Prostate gland (tissue), 2 donors: ENCODE data around the gene TNNC2. TPM values are rescaled to one million over a fixed set of nuclear protein-coding genes. Genes with fewer than 3 reads are reported as not detected.
"Not testable (repeated sequence)": the region's sequence is repeated elsewhere in the genome, so short reads cannot be mapped to it uniquely, and the experiment has no call there.

Experiments used
- DNase-seq: peaks from one replicate; pipeline ENCODE4 v3.0.0-alpha.2; 2019; ENCODE audit warnings: low spot score
- H3K27ac ChIP-seq, 2 donors: fragments of 200-600 bp; sonication (generic); 2 replicates each; pipeline ENCODE4 v1.5.1; 2017 to 2019
- H3K27me3 ChIP-seq: fragments of 200-600 bp; sonication (generic); replicated peaks from 2 replicates; pipeline ENCODE4 v1.5.1; 2019; ENCODE audit not compliant: insufficient read depth
- H3K36me3 ChIP-seq, 2 donors: fragments of 200-600 bp; sonication (generic); 1 replicate in 1 of 2; 2 replicates in 1 of 2; pipeline versions ENCODE4 v1.5.1 to v1.8.1; 2017 to 2019
- H3K4me1 ChIP-seq: fragments of 200-600 bp; sonication (generic); replicated peaks from 2 replicates; pipeline ENCODE4 v1.5.1; 2019
- H3K4me3 ChIP-seq, 2 donors: fragments of 200-600 bp; sonication (generic); 2 replicates each; pipeline ENCODE4 v1.5.1; 2017 to 2019
- H3K9me3 ChIP-seq: fragments of 200-600 bp; sonication (generic); 2 replicates; pipeline ENCODE4 v1.5.1; 2017
- CTCF ChIP-seq, 4 experiments: fragments of 200-600 bp in 2 of 4; fragments of 450-650 bp in 2 of 4; sonication (generic) in 2 of 4; IDR thresholded peaks; 1 replicate in 3 of 4; 2 replicates in 1 of 4; pipeline ENCODE4 v1.5.1; 2016 to 2019; ENCODE audit warnings: antibody characterized with exemption in 4 of 4, mild to moderate bottlenecking in 2 of 4, moderate library complexity in 2 of 4
- POLR2A ChIP-seq: fragments of 450-650 bp; IDR thresholded peaks from one replicate; pipeline ENCODE4 v1.6.1; 2016; ENCODE audit warnings: antibody characterized with exemption, mild to moderate bottlenecking
- POLR2AphosphoS5 ChIP-seq: sonication (generic); formaldehyde crosslinking; IDR thresholded peaks from one replicate; pipeline ENCODE4 v1.6.1; 2017; ENCODE audit warnings: antibody characterized with exemption
- WGBS: methylation state at CpG from one replicate; pipeline ENCODE4 v1.1.5; 2018; 5-methylcytosine and 5-hydroxymethylcytosine counted together
- intact Hi-C: fragments of 100-400 bp; cut with DNase I; formaldehyde crosslinking; loops from one replicate; pipeline ENCODE4 v1.14.2; 2022
- total RNA-seq, 2 donors: library from RNA; depleted of rRNA; stranded (reverse); fragments of >200 nt; gene quantifications; one replicate each; pipeline ENCODE4 v1.1.0, GENCODE V29; 2016

TNNC2 gene
- 1 to 10 TPM; 2.1 to 3.0 TPM for total RNA-seq

GRCh38 chr20:45827030-45827652, at the start of gene TNNC2:
TSS of gene TNNC2 (minus strand) at chr20:45827312. CDS start at chr20:45827248, 64 bp downstream.
- intact Hi-C loops: no loop called here
- Histone ChIP-seq H3K27me3 (no peaks in the 10 kb centered on the region), H3K27ac (peak within 1 kb of the TSS in 1 of 2 donors; percentile 39), H3K36me3 (no peaks in the 10 kb centered on the region), H3K4me1 (no peaks in the 10 kb centered on the region), H3K9me3 (no peaks in the 10 kb centered on the region), H3K4me3 (no peak within 1 kb of the TSS)
- 83% methylated on average over 8 of the region's 8 CpGs for WGBS
- DNase-seq: no peak
- no peak for TF ChIP-seq POLR2A
- no peak for TF ChIP-seq POLR2AphosphoS5
- TF ChIP-seq CTCF (IDR thresholded peaks at IDR 0.05): no peak

GRCh38 chr20:45874576-45874975, 47.5 kb upstream of the TNNC2 start:
- no peak for DNase-seq
- Histone ChIP-seq H3K9me3 (no peaks in the 10 kb centered on the region), H3K27ac (no peak overlapping the region), H3K27me3 (no peaks in the 10 kb centered on the region), H3K36me3 (peaks cover 0 to 2% of the 10 kb centered on the region in 2 donors), H3K4me3 (no peak overlapping the region), H3K4me1 (no peaks in the 10 kb centered on the region)
- TF ChIP-seq POLR2AphosphoS5: no peak
- no peak for TF ChIP-seq CTCF (IDR thresholded peaks at IDR 0.05)
- TF ChIP-seq POLR2A: no peak
- intact Hi-C loops: no loop called here
- WGBS: 58% methylated on average over 4 of the region's 4 CpGs

GRCh38 chr20:45874104-45874481, 47.0 kb upstream of the TNNC2 start:
- H3K4me1 ChIP-seq, DNase-seq, H3K4me3 ChIP-seq, H3K9me3 ChIP-seq, H3K27ac ChIP-seq, intact Hi-C loops, H3K36me3 ChIP-seq, H3K27me3 ChIP-seq: not testable (repeated sequence)
- 96% methylated on average over 10 of the region's 10 CpGs for WGBS

- WGBS: 85% methylated on average over 1 of the region's 1 CpG
- TF ChIP-seq POLR2AphosphoS5: no peak
- TF ChIP-seq POLR2A: no peak
- no peak for TF ChIP-seq CTCF (IDR thresholded peaks at IDR 0.05)
Observed at GRCh38 chr20:45873409-45874103, 46.4 kb upstream of the TNNC2 start.

GRCh38 chr20:45872626-45873025, 45.5 kb upstream of the TNNC2 start:
- H3K27me3 ChIP-seq: no peaks in the 10 kb centered on the region
- DNase-seq: no peak
- H3K9me3 ChIP-seq: no peaks in the 10 kb centered on the region
- TF ChIP-seq CTCF (IDR thresholded peaks at IDR 0.05) (no peak), POLR2A (no peak), POLR2AphosphoS5 (no peak)
- no peak overlapping the region for H3K27ac ChIP-seq
- intact Hi-C loops: no loop called here
- WGBS: 72% methylated on average over 4 of the region's 4 CpGs
- no peaks in the 10 kb centered on the region for H3K4me1 ChIP-seq
- peaks cover 0 to 2% of the 10 kb centered on the region in 2 donors for H3K36me3 ChIP-seq
- no peak overlapping the region for H3K4me3 ChIP-seq

More at GRCh38 chr20:45873409-45874103, 46.4 kb upstream of the TNNC2 start:
- H3K9me3 ChIP-seq: no peaks in the 10 kb centered on the region
- H3K36me3 ChIP-seq: peaks cover 0 to 2% of the 10 kb centered on the region in 2 donors
- no peak overlapping the region for H3K4me3 ChIP-seq
- no peaks in the 10 kb centered on the region for H3K4me1 ChIP-seq
- DNase-seq: no peak
- H3K27me3 ChIP-seq: no peaks in the 10 kb centered on the region
- intact Hi-C loops: no loop called here
- no peak overlapping the region for H3K27ac ChIP-seq
